Small intestine (tissue), 7 donors: ENCODE results near the gene RELCH. TPM values are rescaled to one million over a fixed set of nuclear protein-coding genes. Genes with fewer than 3 reads are reported as not detected.
A peak's percentile ranks its signal among the peaks of the same experiment; 100 is the strongest.

Experiments
- DNase-seq, 2 donors: peaks; one replicate each; pipeline versions ENCODE4 v3.0.0 to v3.0.0-alpha.2; 2013
- FAIRE-seq: peaks from 2 replicates; lab custom pipeline; 2012; peaks lifted over from hg19 to GRCh38; lab: Jason Lieb, UNC
- H3K27ac ChIP-seq, 3 donors: one replicate each; pipeline ENCODE4 v1.5.1; 2013; ENCODE audit warnings: low read length in 2 of 3, mild to moderate bottlenecking in 2 of 3, control low read depth in 1 of 3, inconsistent platforms in 1 of 3, low read depth in 1 of 3, moderate library complexity in 1 of 3
- H3K27me3 ChIP-seq, 3 donors: one replicate each; pipeline ENCODE4 v1.6.1; 2013; ENCODE audit warnings: low read length in 3 of 3, inconsistent platforms in 1 of 3; ENCODE audit not compliant: control insufficient read depth in 3 of 3, insufficient read depth in 3 of 3
- H3K36me3 ChIP-seq, 3 donors: one replicate each; pipeline ENCODE4 v1.6.1; 2013; ENCODE audit warnings: low read length in 3 of 3, inconsistent platforms in 1 of 3, low read depth in 1 of 3, mild to moderate bottlenecking in 1 of 3, moderate library complexity in 1 of 3; ENCODE audit not compliant: control insufficient read depth in 3 of 3, insufficient read depth in 2 of 3
- H3K4me1 ChIP-seq, 3 donors: one replicate each; pipeline ENCODE4 v1.6.1; 2013; ENCODE audit warnings: low read length in 2 of 3, inconsistent platforms in 1 of 3, low read depth in 1 of 3, mild to moderate bottlenecking in 1 of 3, moderate library complexity in 1 of 3; ENCODE audit not compliant: control insufficient read depth in 3 of 3, insufficient read depth in 2 of 3
- H3K4me3 ChIP-seq, 3 donors: one replicate each; pipeline ENCODE4 v1.5.1; 2013; ENCODE audit warnings: low read length in 3 of 3, control low read depth in 1 of 3, inconsistent platforms in 1 of 3, low read depth in 1 of 3, mild to moderate bottlenecking in 1 of 3, moderate library complexity in 1 of 3
- H3K9me3 ChIP-seq, 2 donors: one replicate each; pipeline ENCODE4 v1.6.1; 2013; ENCODE audit warnings: low read depth in 1 of 2, low read length in 1 of 2; ENCODE audit not compliant: control insufficient read depth in 2 of 2, insufficient read depth in 1 of 2
- WGBS, 3 donors: extraction: QIAGEN DNeasy Blood & Tissue Kit; methylation state at CpG; one replicate each; pipeline ENCODE4 v1.1.7; 2013; 5-methylcytosine and 5-hydroxymethylcytosine counted together
- polyA plus RNA-seq, 4 donors: library from polyadenylated mRNA; stranded (reverse) in 3 of 4; unstranded in 1 of 4; fragments of 200-250 nt in 3 of 4; fragments of 120-200 nt in 1 of 4; gene quantifications; one replicate each; pipeline versions ENCODE4 v1.2.1 to v1.2.3, GENCODE V29; 2013
- donor health status: healthy with polysubstance abuse.
- donor health status: control.
- donor health status: control.
- donor health status: Bipolar disorder and iron deficiency.
- donor health status: healthy.

RELCH gene
- polyA plus RNA-seq, 4 donors, result 8.6 to 26.1 (median 11.1) TPM

DNA sequence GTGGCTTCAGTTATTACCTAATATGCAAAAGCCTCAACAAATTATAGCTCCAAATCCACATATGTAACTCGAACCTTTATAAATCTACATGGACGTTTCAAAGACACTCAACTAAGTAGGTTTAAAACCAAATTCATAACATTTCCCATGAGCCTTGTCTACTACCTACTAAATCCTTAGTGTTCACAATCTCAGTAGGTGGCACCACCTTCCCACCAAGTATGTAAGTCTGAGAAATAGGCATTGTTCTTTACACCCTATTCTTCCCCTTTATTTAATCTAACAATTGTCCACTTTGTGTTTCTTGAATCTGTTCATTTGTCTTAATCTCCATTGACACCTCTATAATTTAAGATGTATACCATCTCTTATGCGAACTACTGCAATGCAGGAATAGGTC, 4.8 kb upstream of the RELCH start:
- Histone ChIP-seq H3K27me3 (no peaks in the 10 kb centered on the region), H3K36me3 (peaks cover 0 to 3% (median 0%) of the 10 kb centered on the region in 3 donors), H3K27ac (no peak overlapping the region), H3K4me3 (no peak overlapping the region), H3K4me1 (no peaks in the 10 kb centered on the region), H3K9me3 (no peaks in the 10 kb centered on the region)
- FAIRE-seq (no peak), DNase-seq (no peak)
- WGBS, 3 donors, result 82 to 85% (median 83%) methylated on average over 3 of the region's 3 CpGs

GRCh38 chr18:62183578-62184195, 3.4 kb upstream of the RELCH start:
- Histone ChIP-seq H3K4me1 (no peaks in the 10 kb centered on the region), H3K27ac (no peak overlapping the region), H3K4me3 (no peak overlapping the region), H3K36me3 (peaks cover 0 to 3% (median 0%) of the 10 kb centered on the region in 3 donors), H3K9me3 (no peaks in the 10 kb centered on the region), H3K27me3 (no peaks in the 10 kb centered on the region)
- WGBS, 3 donors, result 2 to 9% (median 2%) methylated on average over 2 of the region's 2 CpGs
- peak; percentile 60 to 65 for DNase-seq
- peak; percentile 95 for FAIRE-seq

- Histone ChIP-seq H3K27ac (peak overlapping the region; percentile 78 to 92 (median 87)), H3K9me3 (no peaks in the 10 kb centered on the region), H3K4me3 (peak overlapping the region; percentile 62 to 98 (median 74)), H3K36me3 (peaks cover 0 to 2% (median 0%) of the 10 kb centered on the region in 3 donors), H3K4me1 (peaks cover 0 to 7% (median 3%) of the 10 kb centered on the region in 3 donors), H3K27me3 (no peaks in the 10 kb centered on the region)
- FAIRE-seq (no peak), DNase-seq (no peak)
- WGBS, 3 donors, result 0 to 2% (median 0%) methylated on average over 12 of the region's 12 CpGs
Measured at GRCh38 chr18:62186499-62186773, 619 bp upstream of the RELCH start.

DNA sequence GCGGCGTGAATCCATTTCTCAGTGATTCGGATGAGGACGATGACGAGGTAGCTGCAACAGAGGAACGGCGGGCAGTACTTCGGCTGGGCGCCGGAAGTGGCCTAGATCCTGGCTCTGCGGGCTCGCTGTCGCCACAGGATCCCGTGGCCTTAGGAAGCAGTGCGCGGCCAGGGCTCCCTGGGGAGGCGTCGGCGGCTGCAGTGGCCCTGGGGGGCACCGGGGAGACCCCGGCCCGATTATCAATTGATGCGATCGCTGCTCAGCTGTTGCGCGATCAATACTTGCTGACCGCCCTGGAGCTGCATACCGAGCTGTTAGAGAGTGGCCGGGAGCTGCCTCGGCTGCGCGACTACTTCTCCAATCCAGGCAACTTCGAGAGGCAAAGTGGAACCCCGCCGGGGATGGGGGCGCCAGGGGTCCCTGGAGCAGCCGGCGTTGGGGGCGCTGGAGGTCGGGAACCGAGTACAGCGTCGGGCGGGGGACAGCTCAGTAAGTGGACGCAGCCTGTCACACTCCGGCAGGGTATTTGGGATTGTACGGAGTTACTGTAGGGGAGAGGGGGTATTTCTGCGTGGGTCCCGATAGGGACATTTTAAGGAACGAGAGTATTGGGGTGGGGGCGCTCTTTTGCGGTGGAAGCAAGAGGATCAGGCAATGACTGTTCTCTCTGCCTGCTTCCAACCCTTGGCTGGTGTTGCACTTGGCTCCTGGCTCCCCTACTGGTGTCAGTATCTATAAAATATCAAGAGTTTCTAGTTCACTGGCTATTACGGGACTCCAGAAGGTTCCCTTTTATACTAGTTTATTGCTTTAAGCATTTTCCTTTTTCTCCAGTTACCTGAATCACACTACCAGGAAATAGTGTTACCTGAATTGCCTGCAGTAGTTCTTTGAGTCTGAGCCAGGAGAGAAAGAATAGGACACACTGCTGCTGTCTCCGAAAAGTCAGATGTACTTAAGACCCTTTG, 772 bp downstream of the RELCH start:
- H3K27ac ChIP-seq, result peak overlapping the region; percentile 69 to 94 (median 87)
- WGBS, 3 donors, result 0 to 1% (median 1%) methylated on average over 51 to 54 of the region's 54 CpGs
- peaks cover 0 to 2% (median 0%) of the 10 kb centered on the region in 3 donors for H3K36me3 ChIP-seq
- FAIRE-seq, result no peak
- peaks cover 0 to 7% (median 3%) of the 10 kb centered on the region in 3 donors for H3K4me1 ChIP-seq
- no peaks in the 10 kb centered on the region for H3K9me3 ChIP-seq
- no peaks in the 10 kb centered on the region for H3K27me3 ChIP-seq
- peak overlapping the region; percentile 89 to 98 (median 96) for H3K4me3 ChIP-seq
- peak; percentile 47 to 48 for DNase-seq

GRCh38 chr18:62189208-62189607, 2.2 kb downstream of the RELCH start:
- Histone ChIP-seq H3K4me3 (peak overlapping the region in 2 of 3 donors; percentile 7 to 89), H3K9me3 (no peaks in the 10 kb centered on the region), H3K27ac (no peak overlapping the region), H3K27me3 (no peaks in the 10 kb centered on the region), H3K4me1 (peaks cover 0 to 7% (median 3%) of the 10 kb centered on the region in 3 donors), H3K36me3 (peaks cover 0 to 5% (median 0%) of the 10 kb centered on the region in 3 donors)
- no peak for DNase-seq
- no peak for FAIRE-seq
- WGBS, 3 donors, result 8 to 23% (median 13%) methylated on average over 2 of the region's 2 CpGs

- Histone ChIP-seq H3K36me3 (peaks cover 0 to 3% (median 0%) of the 10 kb centered on the region in 3 donors), H3K27ac (no peak overlapping the region), H3K9me3 (no peaks in the 10 kb centered on the region), H3K4me3 (no peak overlapping the region), H3K4me1 (peaks cover 0 to 6% (median 5%) of the 10 kb centered on the region in 3 donors), H3K27me3 (no peaks in the 10 kb centered on the region)
- WGBS, 3 donors, result 94 to 95% (median 94%) methylated on average over 7 of the region's 7 CpGs
- FAIRE-seq (no peak), DNase-seq (no peak)
Measured at GRCh38 chr18:62196079-62196478, 9.0 kb downstream of the RELCH start.

GRCh38 chr18:62196980-62197379, 9.9 kb downstream of the RELCH start:
- FAIRE-seq, result no peak
- Histone ChIP-seq H3K27ac (no peak overlapping the region), H3K36me3 (peaks cover 0 to 3% (median 0%) of the 10 kb centered on the region in 3 donors), H3K27me3 (no peaks in the 10 kb centered on the region), H3K4me1 (peaks cover 0 to 6% (median 5%) of the 10 kb centered on the region in 3 donors), H3K4me3 (no peak overlapping the region), H3K9me3 (no peaks in the 10 kb centered on the region)
- no peak for DNase-seq

DNA sequence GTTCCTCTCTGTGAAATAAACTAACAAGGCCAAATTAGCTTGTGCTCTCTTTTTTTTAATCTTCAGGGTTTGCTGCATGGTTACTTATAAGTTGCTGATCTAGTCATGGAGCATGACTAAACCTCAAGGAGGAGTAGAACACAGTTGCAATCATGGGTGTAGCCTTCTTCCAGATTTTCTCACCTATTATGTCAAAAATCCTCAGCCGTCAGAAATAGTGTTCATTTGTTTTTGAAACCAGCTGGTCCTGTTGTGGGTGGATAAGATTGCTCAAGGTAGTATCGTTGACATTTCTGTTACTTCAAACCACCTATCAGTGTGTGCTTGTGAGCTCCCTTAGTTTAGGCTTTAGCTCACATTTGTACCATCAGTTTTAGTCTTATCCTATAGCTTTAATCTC, 11.2 kb downstream of the RELCH start:
- Histone ChIP-seq H3K36me3 (peaks cover 0 to 3% (median 0%) of the 10 kb centered on the region in 3 donors), H3K27ac (no peak overlapping the region), H3K27me3 (no peaks in the 10 kb centered on the region), H3K4me3 (no peak overlapping the region), H3K4me1 (peaks cover 0 to 10% (median 6%) of the 10 kb centered on the region in 3 donors), H3K9me3 (no peaks in the 10 kb centered on the region)
- DNase-seq (no peak), FAIRE-seq (no peak)
- WGBS, 3 donors, result 49 to 60% (median 57%) methylated on average over 2 of the region's 2 CpGs
